HG03108 (cell line): Measurements from ENCODE around the gene DHX38.

Experiments used
- ATAC-seq: cut with Tn5 transposase; IDR thresholded peaks from one replicate; pipeline ENCODE4 v1.9.1; 2021; ENCODE audit warnings: moderate library complexity; ENCODE audit not compliant: unreplicated experiment

The DHX38 gene

GRCh38 chr16:72162105-72162692 is 68.6 kb downstream of the DHX38 start:
- no peak for ATAC-seq
